ENCODE data around the gene CDKAL1.

GRCh38 chr6:20665290-20665689, 131.0 kb downstream of the CDKAL1 start:
- TF ChIP-seq RAD21 (IDR thresholded peaks at IDR 0.05 in 1 of 2, conservative IDR thresholded peaks at IDR 0.05 in 1 of 2; ENCODE audit: low read depth in 2 of 2, low read length in 2 of 2) (no peak), POLR2AphosphoS5 (IDR thresholded peaks at IDR 0.05; ENCODE audit: low read depth, low read length) (no peak), CTCF (IDR thresholded peaks at IDR 0.05; ENCODE audit: control extremely low read depth in 1 of 3, insufficient read depth in 1 of 3, low read depth in 1 of 3, low read length in 3 of 3) (no peak), SRF (IDR thresholded peaks at IDR 0.05; ENCODE audit: low read depth, low read length) (no peak), CREB1 (IDR thresholded peaks at IDR 0.05) (no peak), POLR2A (IDR thresholded peaks at IDR 0.05; ENCODE audit: control extremely low read depth in 1 of 2, low read depth in 2 of 2, low read length in 2 of 2) (no peak), BRCA1 (IDR thresholded peaks at IDR 0.05; ENCODE audit: low read depth, low read length) (no peak), TCF12 (IDR thresholded peaks at IDR 0.05; ENCODE audit: low read depth, low read length) (no peak), TAF7 (optimal IDR thresholded peaks at IDR 0.05; ENCODE audit: borderline replicate concordance, low read depth, low read length) (no peak)

Data from H1 (cell line).